Prostate gland (tissue), 2 donors: Measurements from ENCODE around the gene NANP.

Experiments used
- POLR2A ChIP-seq: fragments of 450-650 bp; IDR thresholded peaks from one replicate; pipeline ENCODE4 v1.6.1; 2016; ENCODE audit warnings: antibody characterized with exemption, mild to moderate bottlenecking
- TF ChIP-seq, protein P1 (sequence below), 4 experiments: fragments of 200-600 bp in 2 of 4; fragments of 450-650 bp in 2 of 4; sonication (generic) in 2 of 4; IDR thresholded peaks; 1 replicate in 3 of 4; 2 replicates in 1 of 4; pipeline ENCODE4 v1.5.1; 2016 to 2019; ENCODE audit warnings: antibody characterized with exemption in 4 of 4, mild to moderate bottlenecking in 2 of 4, moderate library complexity in 2 of 4

DNA sequence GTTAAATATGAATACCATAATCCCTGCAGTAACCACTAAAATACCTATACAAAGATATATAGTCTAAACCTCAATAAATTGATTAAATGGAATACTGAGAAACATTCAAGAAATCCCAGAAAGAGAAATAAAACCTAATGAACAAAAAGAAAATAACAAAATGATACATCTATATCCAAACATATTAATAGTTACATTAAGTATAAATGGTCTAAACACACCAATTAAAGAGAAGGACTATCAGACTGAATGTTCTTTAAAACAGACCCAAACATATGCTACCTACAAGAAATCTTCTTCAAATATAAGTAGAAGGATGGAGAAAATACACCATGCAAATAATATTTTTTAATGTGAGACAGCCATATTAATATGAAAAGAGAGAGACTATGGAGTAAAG lies 60.5 kb downstream of the NANP start:
- TF ChIP-seq, protein P1, sequence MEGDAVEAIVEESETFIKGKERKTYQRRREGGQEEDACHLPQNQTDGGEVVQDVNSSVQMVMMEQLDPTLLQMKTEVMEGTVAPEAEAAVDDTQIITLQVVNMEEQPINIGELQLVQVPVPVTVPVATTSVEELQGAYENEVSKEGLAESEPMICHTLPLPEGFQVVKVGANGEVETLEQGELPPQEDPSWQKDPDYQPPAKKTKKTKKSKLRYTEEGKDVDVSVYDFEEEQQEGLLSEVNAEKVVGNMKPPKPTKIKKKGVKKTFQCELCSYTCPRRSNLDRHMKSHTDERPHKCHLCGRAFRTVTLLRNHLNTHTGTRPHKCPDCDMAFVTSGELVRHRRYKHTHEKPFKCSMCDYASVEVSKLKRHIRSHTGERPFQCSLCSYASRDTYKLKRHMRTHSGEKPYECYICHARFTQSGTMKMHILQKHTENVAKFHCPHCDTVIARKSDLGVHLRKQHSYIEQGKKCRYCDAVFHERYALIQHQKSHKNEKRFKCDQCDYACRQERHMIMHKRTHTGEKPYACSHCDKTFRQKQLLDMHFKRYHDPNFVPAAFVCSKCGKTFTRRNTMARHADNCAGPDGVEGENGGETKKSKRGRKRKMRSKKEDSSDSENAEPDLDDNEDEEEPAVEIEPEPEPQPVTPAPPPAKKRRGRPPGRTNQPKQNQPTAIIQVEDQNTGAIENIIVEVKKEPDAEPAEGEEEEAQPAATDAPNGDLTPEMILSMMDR (IDR thresholded peaks at IDR 0.05) = no peak
- no peak for TF ChIP-seq POLR2A
